NCI-H128 (cell line): ENCODE data around the gene BMI1.
A peak's percentile ranks its signal among the peaks of the same experiment; 100 is the strongest.
"Not testable (repeated sequence)": the region's sequence is repeated elsewhere in the genome, so short reads cannot be mapped to it uniquely, and the experiment has no call there.

ENCODE experiments used
- DNase-seq: peaks from one replicate; lab custom pipeline; 2025; ENCODE audit not compliant: unreplicated experiment; lab: John Stamatoyannopoulos, UW

BMI1 gene

GRCh38 chr10:22338931-22339330 lies 18.0 kb downstream of the BMI1 start:
- DNase-seq = no peak

- no peak for DNase-seq
Measured at GRCh38 chr10:22339761-22340328, 18.9 kb downstream of the BMI1 start.

DNA sequence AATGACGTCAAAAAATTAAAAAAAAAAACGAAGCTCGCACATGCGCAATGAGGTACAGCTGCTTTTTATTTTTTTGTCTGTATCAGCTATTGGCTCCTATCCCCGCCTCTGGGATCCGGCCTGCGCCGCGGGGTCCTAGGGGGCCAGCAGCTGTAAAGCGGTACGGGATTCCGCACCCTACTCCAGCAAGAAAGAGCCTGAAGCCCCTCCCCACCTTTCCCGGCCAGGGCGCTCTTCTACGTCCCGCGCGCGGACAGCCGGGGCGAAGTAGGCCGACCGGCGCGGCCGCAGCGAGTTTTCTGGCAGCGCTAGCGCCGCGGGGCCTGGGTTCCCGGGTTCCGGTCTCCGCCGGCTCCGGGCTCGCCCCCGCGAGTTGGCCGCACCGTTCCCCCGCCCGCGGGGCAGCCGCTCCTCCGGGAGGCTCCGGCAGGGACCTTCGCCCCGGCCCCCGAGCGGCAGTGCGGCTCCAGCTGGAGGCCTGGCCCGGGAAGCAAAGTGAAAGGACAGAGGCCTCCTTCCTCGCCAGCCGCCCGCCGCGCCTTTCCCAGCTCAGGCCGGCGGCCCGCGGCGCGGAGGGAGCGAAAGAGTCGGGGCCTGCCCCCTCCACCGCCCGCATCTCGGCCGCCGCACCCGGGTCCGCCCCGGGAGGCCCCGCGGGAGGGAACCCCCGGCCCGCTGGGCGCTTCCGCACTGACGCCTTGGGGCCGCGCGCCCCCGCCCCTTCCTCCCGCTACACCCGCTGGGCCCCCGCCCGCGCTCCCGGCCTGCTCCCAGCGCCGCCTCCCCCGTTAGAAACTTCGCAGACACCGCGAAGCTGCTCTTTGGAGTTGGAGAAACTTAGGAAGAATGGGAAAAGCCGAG lies 19.7 kb downstream of the BMI1 start:
- DNase-seq = peak; percentile 66

DNA sequence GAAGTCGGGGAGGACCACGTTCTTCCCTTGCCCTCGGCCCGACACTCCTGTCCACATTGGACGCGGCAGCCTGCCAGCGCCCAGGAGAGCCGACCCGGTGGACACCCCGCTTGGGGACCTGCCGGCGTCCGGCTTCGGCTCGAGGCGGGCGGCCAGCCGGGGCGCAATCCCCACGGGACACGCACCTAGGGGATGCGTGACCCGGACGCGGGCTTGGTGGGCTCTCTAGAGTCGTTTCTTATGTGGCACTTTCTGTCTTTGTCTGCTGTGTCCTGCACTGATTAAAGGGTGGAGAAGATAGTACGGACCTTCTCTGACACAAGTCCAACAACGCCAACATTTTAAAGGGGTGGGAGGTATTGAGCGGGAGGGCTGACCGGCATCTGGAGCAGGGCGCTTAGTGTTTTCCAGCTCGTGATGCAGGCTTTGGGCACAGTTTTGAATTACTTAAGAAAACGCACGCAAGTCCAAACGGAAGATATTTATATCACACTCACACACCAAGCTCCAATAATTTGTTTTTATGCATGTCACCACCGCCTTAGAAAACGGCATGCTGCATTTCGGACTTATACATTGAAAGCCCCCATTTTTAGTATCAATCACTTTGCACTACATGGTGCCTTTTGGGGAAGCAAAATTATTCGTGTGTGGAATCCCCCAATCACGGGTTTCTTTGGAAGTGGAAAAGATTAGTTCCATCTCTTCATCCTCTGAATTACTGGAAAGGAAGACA lies 20.5 kb downstream of the BMI1 start:
- no peak for DNase-seq

- no peak for DNase-seq
Measured at GRCh38 chr10:22341926-22342196, 21.0 kb downstream of the BMI1 start.

GRCh38 chr10:22342421-22342820 lies 21.5 kb downstream of the BMI1 start:
- no peak for DNase-seq

GRCh38 chr10:22343731-22344130 lies 22.8 kb downstream of the BMI1 start:
- DNase-seq = no peak

- no peak for DNase-seq
Measured at GRCh38 chr10:22344249-22344648, 23.4 kb downstream of the BMI1 start.

- DNase-seq = no peak
Measured at GRCh38 chr10:22344781-22345300, 23.9 kb downstream of the BMI1 start.

- peak; percentile 42 for DNase-seq
Measured at GRCh38 chr10:22345301-22346095, 24.6 kb downstream of the BMI1 start, which contains the start of gene SPAG6. TSS of gene SPAG6 (plus strand) at chr10:22345496. CDS start at chr10:22345612, 116 bp downstream.

DNA sequence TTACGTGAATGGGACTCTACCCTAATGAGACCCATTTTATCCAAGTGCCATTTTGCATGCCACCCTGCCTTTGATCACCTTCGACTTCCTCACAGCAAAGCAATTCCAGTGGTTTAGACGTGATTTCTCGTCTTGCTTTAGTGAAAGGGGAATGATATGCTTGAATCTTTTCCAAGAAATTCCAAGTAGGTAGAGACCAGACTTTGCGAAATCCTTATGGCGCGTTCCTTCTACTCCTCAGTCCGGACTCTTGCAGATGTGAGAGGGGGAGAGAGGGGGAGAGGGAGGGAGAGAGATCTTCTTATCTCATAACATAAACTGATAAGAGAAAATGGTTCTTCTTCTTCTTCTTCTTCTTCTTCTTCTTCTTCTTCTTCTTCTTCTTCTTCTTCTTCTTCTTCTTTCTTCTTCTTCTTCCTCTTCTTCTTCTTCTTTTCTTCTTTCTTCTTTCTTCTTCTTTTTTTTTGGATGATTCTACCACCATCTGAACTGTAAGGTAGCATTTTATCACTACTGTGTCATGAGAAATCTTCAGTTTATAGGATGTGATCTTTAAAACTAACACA lies 25.3 kb downstream of the BMI1 start:
- DNase-seq = no peak

GRCh38 chr10:22349755-22350154 lies 28.9 kb downstream of the BMI1 start:
- no peak for DNase-seq

DNA sequence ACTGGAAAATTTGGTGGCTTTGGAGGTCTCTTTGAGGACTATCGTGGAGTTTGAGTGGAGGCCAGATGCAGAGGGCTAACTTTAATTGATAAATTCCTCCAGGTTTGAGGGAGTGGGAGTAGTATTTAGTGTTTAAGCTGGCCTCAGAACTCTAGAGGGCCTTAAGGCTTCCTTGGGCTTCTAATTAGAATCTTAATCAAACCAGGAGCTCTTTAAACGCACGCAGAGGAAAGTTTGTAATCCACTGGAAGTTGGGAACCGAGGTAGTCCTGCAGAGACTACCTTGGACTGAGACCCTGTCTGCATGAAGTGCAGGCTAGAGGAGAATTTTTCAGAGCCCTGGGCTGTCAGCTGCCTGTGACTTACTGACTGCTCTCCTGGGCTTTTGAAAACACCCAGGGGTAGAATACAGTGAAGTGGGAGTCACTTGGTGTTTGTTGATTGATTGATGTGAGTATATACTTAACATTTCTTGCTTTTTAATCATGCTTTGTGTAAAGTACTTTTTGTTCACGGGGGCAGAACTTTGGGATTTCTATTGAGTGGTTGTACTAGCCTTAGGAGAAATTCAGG lies 30.3 kb downstream of the BMI1 start:
- no peak for DNase-seq

DNA sequence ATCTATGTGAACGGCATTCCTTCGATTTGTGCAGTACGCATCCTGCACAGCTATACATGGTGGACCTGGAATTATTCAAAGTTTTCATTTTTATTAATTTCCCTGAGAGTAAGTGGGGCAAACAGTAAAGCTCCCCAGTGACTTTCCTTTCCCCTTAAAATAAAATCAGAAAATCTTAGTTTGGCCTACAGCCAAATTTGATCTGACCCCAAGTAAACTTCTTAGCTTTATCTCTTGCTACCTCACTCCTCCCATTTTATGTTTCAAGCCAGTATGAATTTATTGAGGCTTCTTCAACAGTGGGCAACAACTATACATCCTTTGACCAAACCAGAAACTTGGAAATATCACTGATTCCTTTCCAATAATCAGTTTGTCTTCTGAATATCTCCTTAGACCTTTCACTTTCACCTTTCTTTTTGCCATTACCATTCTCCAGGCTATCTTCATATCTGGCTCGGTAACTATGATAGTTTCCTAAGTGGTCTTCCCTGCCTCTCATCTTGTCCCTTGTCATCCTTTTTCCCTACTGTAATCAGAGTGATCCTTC lies 35.5 kb downstream of the BMI1 start:
- no peak for DNase-seq

- DNase-seq = not testable (repeated sequence)
Measured at GRCh38 chr10:22357770-22358169, 36.9 kb downstream of the BMI1 start.

GRCh38 chr10:22363305-22363704 lies 42.4 kb downstream of the BMI1 start:
- DNase-seq = no peak

DNA sequence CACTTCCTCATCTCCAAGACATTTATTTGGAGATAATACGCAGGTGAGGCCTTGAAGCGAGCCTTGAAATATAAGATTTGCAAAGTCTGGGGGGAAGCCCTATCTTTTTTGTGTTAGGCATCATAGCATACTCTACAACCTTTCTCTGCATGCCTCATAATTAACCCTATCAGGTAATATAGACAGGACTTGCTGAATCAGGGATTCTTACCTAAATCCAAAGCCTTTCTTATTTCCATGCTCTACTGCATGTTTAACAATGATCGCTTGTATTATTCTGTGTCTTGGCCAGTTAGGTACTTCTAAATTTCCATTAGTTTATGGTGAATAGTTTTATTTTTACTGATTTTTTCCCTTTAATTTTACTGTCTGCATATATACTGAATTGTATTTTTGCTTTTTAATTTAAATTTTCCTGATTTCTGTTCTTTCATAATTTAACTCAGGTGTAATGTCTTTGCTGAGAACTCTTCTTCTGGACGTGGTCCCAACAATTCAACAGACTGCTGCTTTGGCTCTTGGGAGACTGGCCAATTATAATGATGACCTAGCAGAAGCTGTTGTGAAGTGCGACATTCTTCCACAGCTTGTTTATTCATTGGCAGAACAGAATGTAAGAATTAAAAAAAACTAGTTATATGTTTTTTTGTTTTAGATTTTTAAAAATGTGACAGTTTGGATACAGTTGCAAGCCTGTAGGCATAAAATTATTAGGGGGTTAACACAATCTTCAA lies 43.7 kb downstream of the BMI1 start:
- no peak for DNase-seq

GRCh38 chr10:22365233-22365632 lies 44.3 kb downstream of the BMI1 start:
- DNase-seq = no peak

- no peak for DNase-seq
Measured at GRCh38 chr10:22365644-22366434, 44.9 kb downstream of the BMI1 start.
